Cardiac fibroblast (primary cell): Measurements from ENCODE around the gene PLEKHA5.
"Not testable (repeated sequence)": the region's sequence is repeated elsewhere in the genome, so short reads cannot be mapped to it uniquely, and the experiment has no call there.

Experiments
- DNase-seq, 2 donors: peaks; one replicate each; pipeline versions ENCODE4 v3.0.0 to v3.0.0-alpha.2; 2010; ENCODE audit warnings: low read depth in 2 of 2
- H3K4me3 ChIP-seq, 2 donors: replicated peaks in 1 of 2; 1 replicate in 1 of 2; 2 replicates in 1 of 2; pipeline ENCODE4 v1.5.1; 2011; ENCODE audit warnings: low read depth in 2 of 2, low read length in 2 of 2, mild to moderate bottlenecking in 2 of 2, moderate library complexity in 1 of 2
- TF ChIP-seq, protein P1 (sequence below): IDR thresholded peaks from one replicate; pipeline ENCODE4 v1.5.1; 2011; ENCODE audit warnings: low read depth, mild to moderate bottlenecking, low read length, inconsistent platforms

Gene PLEKHA5

GRCh38 chr12:19222558-19222957, 93.0 kb downstream of the PLEKHA5 start:
- DNase-seq, result no peak
- no peak overlapping the region for H3K4me3 ChIP-seq
- TF ChIP-seq, protein P1, sequence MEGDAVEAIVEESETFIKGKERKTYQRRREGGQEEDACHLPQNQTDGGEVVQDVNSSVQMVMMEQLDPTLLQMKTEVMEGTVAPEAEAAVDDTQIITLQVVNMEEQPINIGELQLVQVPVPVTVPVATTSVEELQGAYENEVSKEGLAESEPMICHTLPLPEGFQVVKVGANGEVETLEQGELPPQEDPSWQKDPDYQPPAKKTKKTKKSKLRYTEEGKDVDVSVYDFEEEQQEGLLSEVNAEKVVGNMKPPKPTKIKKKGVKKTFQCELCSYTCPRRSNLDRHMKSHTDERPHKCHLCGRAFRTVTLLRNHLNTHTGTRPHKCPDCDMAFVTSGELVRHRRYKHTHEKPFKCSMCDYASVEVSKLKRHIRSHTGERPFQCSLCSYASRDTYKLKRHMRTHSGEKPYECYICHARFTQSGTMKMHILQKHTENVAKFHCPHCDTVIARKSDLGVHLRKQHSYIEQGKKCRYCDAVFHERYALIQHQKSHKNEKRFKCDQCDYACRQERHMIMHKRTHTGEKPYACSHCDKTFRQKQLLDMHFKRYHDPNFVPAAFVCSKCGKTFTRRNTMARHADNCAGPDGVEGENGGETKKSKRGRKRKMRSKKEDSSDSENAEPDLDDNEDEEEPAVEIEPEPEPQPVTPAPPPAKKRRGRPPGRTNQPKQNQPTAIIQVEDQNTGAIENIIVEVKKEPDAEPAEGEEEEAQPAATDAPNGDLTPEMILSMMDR, result no peak

DNA sequence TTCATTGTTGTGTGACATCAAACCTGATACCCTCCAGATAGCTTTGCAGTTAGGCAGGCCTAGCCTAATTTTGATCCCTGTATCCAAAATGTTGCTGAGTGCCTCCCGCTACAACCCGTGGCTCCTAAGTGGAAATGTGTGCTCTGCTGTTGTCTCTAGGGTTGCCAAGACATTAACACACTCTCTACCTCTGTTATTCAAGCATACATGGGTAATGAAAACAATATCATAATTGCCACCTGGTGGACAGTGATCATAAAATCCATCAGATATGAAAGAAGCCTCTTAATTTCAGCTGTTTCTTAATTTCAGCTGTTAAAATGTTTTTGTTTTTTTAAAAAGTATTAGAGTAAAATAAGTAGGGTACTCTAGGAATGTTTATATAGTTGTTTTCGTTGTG, 93.5 kb downstream of the PLEKHA5 start:
- TF ChIP-seq, protein P1, result no peak
- no peak overlapping the region for H3K4me3 ChIP-seq
- no peak for DNase-seq

DNA sequence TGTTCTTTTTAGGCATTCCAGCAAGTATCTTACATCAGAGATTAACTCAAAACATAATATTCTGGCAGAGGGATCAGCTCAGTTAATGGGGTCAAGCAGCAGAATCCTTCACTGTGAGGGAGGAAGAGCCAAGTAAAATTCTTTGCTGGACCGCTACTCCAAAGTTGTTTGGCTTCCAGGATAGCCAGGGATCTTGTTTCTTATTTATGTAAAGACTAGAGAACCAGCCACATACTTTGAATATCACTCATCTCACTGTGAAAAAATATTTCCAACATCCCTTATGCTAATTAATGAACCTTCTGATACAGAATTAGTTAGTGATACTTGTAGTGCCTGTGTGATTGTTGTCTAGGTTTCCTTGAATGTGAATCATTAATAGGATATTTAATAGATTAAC, 94.2 kb downstream of the PLEKHA5 start:
- TF ChIP-seq, protein P1, result no peak
- H3K4me3 ChIP-seq, result no peak overlapping the region
- DNase-seq, result peak in 1 of 2 donors; percentile 75

- TF ChIP-seq, protein P1, result no peak
- DNase-seq, result no peak
- no peak overlapping the region for H3K4me3 ChIP-seq
These were observed 95.2 kb downstream of the PLEKHA5 start for GRCh38 chr12:19224746-19225145.

GRCh38 chr12:19227190-19227879, 97.8 kb downstream of the PLEKHA5 start:
- DNase-seq, result no peak
- no peak overlapping the region for H3K4me3 ChIP-seq
- TF ChIP-seq, protein P1, result no peak

GRCh38 chr12:19227880-19228210, 98.3 kb downstream of the PLEKHA5 start:
- H3K4me3 ChIP-seq, result no peak overlapping the region
- DNase-seq, result no peak
- TF ChIP-seq, protein P1, result no peak

- H3K4me3 ChIP-seq, DNase-seq: not testable (repeated sequence)
These were observed 99.5 kb downstream of the PLEKHA5 start for GRCh38 chr12:19229021-19229420.
